Endometrium (tissue), 2 donors: ENCODE results near the gene CHP1.
"Not testable (repeated sequence)": the region's sequence is repeated elsewhere in the genome, so short reads cannot be mapped to it uniquely, and the experiment has no call there.

ENCODE experiments used
- FAIRE-seq: peaks from 2 replicates; lab custom pipeline; 2012; peaks lifted over from hg19 to GRCh38; lab: Jason Lieb, UNC
- donor health status: control.
- donor health status: control.

CHP1 gene

GRCh38 chr15:41230650-41231421 is at the start of gene CHP1, which contains the start of gene EXD1:
Gene CHP1, plus strand, starts transcription at chr15:41231268. Its CDS starts 115 bp downstream, at chr15:41231383.
Gene EXD1, minus strand, starts transcription at chr15:41230757. Its CDS starts 4,182 bp downstream, at chr15:41226575.
- FAIRE-seq: peak; percentile 92

- FAIRE-seq: no peak
Observed at GRCh38 chr15:41182266-41182665, 48.8 kb upstream of the CHP1 start.

DNA sequence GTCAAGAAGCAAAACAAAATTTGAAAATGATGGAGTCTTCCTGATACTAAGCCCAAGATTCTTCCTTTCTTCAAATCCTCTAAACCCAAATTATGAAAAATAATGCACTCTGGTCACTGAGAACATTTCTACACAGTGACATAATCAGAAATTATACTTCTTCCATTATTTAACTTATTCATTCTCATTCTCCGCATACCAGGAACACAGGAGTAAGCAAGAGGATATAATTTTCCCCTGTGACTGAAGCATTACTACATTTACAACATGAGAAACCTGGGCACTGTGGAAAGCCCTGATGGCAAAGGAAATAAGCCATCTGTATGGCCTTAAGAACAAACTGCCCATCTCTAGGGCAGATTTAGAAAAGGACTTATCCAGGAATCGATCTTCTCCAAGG is 47.5 kb upstream of the CHP1 start:
- no peak for FAIRE-seq

GRCh38 chr15:41194444-41194843 is 36.6 kb upstream of the CHP1 start:
- FAIRE-seq: no peak

- FAIRE-seq: peak; percentile 91
Observed at GRCh38 chr15:41199470-41199869, 31.6 kb upstream of the CHP1 start.

- FAIRE-seq: no peak
Observed at GRCh38 chr15:41203395-41203794, 27.7 kb upstream of the CHP1 start.

DNA sequence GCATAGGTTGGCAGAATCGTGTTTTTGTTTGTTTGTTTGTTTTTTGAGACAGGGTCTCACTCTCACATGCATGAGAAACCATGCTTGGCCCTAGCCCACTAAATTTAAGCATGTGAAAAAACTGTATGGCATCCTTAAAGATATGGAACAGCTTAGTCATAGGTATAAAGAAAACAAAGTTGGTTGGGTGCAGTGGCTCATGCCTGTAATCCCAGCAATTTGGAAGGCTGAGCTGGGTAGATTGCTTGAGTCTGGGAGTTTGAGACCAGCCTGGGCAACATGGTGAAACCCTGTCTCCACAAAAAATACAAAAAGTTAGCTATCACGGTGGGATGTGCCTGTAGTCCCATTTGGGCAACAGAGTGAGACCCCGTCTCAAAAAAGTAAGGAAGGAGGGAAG is 25.8 kb upstream of the CHP1 start:
- FAIRE-seq: no peak

DNA sequence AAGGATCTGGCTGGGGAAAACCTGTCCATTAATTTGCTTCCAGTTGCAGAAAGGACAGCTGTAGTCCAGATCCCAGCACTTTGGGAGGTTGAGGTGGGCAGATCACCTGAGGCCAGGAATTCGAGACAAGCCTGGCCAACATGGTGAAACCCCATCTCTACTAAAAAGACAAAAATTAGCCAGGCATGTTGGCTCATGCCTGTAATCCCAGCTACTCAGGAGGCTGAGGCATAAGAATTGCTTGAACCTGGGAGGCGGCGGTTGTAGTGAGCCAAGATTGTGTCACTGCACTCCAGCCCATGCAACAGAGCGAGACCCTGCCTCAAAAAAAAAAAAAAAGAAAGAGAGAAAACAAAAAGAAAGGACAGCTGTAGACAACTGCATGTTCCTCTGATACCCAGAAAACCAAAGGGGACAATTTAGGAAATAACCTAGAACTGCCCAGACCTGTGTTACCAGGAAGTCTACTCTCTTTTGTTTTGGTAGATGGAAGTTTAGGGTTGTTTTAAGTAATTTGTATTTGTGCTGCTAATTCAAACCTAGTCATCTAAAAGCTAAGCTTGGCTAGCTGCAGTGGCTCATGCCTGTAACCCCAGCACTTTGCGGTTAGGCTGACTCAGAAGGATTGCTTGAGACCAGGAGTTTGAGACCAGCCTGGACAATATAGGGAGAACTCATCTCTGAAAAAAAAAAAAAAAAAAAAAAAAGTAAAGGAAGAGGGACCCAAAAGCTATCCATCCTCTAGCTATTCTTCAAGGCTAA is 23.2 kb upstream of the CHP1 start:
- FAIRE-seq: no peak

- FAIRE-seq: no peak
Observed at GRCh38 chr15:41215708-41216107, 15.4 kb upstream of the CHP1 start.

- no peak for FAIRE-seq
Observed at GRCh38 chr15:41218851-41219250, 12.2 kb upstream of the CHP1 start.

DNA sequence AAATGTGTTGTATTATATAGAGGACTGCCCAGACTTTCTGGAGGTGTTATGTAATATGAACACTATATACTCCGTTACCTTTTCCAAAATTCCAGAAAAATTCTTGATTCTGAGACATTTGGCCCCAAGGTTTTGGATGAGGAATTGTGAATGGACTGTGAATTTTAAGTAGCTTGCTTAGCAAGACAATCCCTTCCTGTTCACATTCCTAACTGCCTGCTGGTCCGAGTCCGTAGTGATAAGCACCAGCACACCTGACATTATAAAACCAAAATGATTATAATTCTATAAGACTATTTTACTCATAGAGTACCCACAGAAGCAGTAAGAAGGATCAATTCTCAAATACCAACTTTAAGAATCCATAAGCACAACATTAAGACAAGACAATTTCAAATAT is 11.7 kb upstream of the CHP1 start:
- no peak for FAIRE-seq

DNA sequence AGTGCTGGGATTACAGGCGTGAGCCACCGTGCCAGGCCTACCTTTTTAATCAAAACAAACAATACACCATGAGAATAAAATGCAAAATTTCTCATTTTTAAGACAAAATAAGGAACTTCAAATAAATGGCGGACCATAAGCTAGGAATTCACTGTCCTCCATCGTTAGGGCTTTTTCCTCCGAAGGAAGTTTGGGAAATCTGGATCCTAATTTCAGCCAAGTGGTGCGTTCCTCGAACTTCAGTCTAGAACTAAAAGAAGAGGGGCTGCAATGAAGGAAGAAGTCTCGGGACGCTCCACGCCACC is 771 bp upstream of the CHP1 start:
- FAIRE-seq: no peak

- FAIRE-seq: no peak
Observed at GRCh38 chr15:41231422-41232226, 556 bp downstream of the CHP1 start.

GRCh38 chr15:41233367-41233771 is 2.3 kb downstream of the CHP1 start:
- FAIRE-seq: no peak

DNA sequence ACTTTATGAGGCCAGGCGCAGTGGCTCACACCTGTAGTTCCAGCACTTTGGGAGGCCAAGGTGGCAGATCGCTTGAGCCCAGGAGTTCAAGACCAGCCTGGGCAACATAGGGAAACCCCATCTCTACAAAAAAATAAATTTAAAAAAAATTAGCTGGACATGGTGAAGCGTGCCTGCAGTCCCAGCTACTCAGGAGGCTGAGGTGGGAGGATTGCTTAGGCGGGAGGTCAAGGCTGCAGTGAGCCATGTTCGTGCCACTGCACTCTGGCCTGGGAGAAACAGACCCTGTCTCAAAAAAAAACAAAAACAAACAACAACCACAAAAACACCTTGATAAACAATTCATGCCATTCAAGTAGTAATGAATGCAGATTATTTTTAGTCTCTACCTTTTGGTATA is 4.2 kb downstream of the CHP1 start:
- FAIRE-seq: not testable (repeated sequence)

DNA sequence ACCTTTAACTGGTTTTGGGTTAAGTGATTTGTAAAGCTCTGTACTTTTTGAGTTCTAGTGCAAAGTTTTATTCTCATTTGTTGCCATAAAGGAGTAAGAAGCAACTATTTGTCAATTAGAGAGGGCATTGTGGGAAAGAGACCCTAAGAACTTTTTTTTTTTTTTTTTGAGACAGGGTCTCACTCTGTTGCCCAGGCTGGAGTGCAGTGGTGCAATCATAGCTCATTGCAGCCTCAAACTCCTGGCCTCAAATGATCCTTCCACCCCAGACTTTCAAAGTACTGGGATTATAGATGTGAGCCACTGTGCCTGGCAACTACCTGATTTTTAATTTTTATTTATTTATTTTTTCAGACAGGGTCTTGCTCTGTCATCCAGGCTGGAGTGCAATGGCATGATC is 4.9 kb downstream of the CHP1 start:
- no peak for FAIRE-seq

DNA sequence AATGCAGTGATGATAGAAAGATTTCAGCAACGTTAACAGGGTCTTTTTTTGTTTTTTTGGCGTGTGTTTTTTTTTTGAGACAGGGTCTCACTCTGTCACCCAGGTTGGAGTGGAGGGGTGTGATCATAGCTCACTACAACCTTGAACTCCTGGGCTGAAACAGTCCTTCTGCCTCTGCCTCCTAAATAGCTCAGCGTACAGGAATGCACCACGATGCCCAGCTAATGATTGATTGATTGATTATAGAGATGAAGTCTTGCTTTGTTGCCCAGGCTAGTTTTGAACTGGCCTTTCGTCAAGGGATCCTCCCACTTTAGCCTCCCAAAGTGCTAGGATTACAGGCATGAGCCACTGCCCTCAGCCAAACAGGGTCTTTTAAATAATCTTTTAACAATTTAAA is 7.0 kb downstream of the CHP1 start:
- no peak for FAIRE-seq

DNA sequence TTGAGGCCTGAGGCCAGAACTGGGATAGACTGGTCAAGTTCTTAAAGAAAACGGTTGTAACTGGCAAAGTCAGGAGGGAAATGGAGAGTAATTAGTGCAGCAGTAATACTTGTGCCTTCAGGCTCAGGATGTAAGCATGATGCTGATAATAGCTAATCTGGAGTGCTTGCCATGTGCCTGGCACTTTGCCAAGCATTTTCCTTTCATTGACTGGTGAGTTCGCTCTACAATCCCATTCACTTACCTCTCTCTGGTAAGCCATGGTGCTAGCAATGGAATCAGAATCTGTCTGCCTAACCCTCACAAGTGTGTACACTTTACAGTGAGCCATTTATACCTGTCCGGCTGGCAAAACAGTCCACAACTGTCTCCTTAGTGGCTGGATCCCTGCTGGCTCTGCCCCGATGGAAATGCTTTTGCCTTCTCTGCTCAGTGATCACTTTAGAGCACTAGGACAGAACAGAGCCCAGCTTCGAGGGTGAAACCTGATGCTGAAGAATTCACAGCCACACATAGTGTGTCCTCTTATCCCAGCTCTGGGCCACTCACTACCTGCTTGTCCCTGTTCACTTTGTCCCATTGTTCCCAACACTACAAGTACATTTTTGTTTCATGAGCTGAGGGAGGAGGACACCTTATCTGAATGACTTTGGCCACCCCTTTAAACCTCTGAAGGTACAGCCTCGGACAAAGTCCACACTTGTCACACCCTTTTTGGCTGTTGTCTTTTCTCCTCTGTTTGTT is 10.3 kb downstream of the CHP1 start:
- FAIRE-seq: no peak

DNA sequence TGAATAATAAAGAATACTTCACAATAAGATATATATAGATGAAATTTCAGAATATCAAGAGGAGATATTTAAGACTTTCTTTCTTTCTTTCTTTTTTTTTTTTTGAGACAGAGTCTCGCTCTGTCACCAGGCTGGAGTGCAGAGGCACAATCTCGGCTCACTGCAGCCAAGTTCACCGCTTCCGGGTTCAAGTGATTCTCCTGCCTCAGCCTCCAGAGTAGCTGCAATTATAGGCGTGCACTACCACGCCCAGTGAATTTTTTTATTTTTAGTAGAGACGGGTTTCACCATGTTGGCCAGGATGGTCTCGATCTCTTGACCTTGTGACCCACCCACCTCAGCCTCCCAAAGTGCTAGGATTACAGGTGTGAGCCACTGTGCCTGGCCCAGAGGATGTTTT is 19.7 kb downstream of the CHP1 start:
- FAIRE-seq: not testable (repeated sequence)

GRCh38 chr15:41251411-41251810 is 20.3 kb downstream of the CHP1 start:
- no peak for FAIRE-seq

- no peak for FAIRE-seq
Observed at GRCh38 chr15:41254560-41254959, 23.5 kb downstream of the CHP1 start.

- no peak for FAIRE-seq
Observed at GRCh38 chr15:41256103-41256502, 25.0 kb downstream of the CHP1 start.
